MV-4-11 (cell line): ENCODE results near the gene SUCO.
"Not testable (repeated sequence)": the region's sequence is repeated elsewhere in the genome, so short reads cannot be mapped to it uniquely, and the experiment has no call there.

Source experiments
- DNase-seq: peaks from one replicate; lab custom pipeline; 2025; lab: John Stamatoyannopoulos, UW

SUCO gene

GRCh38 chr1:172609528-172609927 is 76.6 kb downstream of the SUCO start:
- DNase-seq = no peak

- no peak for DNase-seq
Observed at GRCh38 chr1:172612478-172612877, 79.5 kb downstream of the SUCO start.

GRCh38 chr1:172613294-172613693 is 80.3 kb downstream of the SUCO start:
- DNase-seq = no peak

- no peak for DNase-seq
Observed at GRCh38 chr1:172616195-172616594, 83.2 kb downstream of the SUCO start.

- no peak for DNase-seq
Observed at GRCh38 chr1:172616636-172617035, 83.7 kb downstream of the SUCO start.

GRCh38 chr1:172620603-172621002 is 87.7 kb downstream of the SUCO start:
- DNase-seq = not testable (repeated sequence)

GRCh38 chr1:172622541-172622940 is 89.6 kb downstream of the SUCO start:
- peak; percentile 24 for DNase-seq

GRCh38 chr1:172623748-172624147 is 90.8 kb downstream of the SUCO start:
- DNase-seq = no peak

- DNase-seq = no peak
Observed at GRCh38 chr1:172626845-172627244, 93.9 kb downstream of the SUCO start.

GRCh38 chr1:172627702-172628101 is 94.8 kb downstream of the SUCO start:
- DNase-seq = no peak

GRCh38 chr1:172628401-172628800 is 95.5 kb downstream of the SUCO start:
- DNase-seq = no peak

- DNase-seq = no peak
Observed at GRCh38 chr1:172629170-172629569, 96.2 kb downstream of the SUCO start.

- DNase-seq = no peak
Observed at GRCh38 chr1:172629638-172630037, 96.7 kb downstream of the SUCO start.

GRCh38 chr1:172630056-172630818 is 97.3 kb downstream of the SUCO start:
- DNase-seq = peak; percentile 14

- DNase-seq = no peak
Observed at GRCh38 chr1:172630868-172631267, 97.9 kb downstream of the SUCO start.

GRCh38 chr1:172637522-172637921 is 104.6 kb downstream of the SUCO start:
- no peak for DNase-seq

- no peak for DNase-seq
Observed at GRCh38 chr1:172638249-172638648, 105.3 kb downstream of the SUCO start.

- no peak for DNase-seq
Observed at GRCh38 chr1:172638885-172639831, 106.2 kb downstream of the SUCO start.

GRCh38 chr1:172640111-172640510 is 107.2 kb downstream of the SUCO start:
- peak; percentile 62 for DNase-seq

GRCh38 chr1:172641492-172641891 is 108.5 kb downstream of the SUCO start:
- DNase-seq = no peak

- DNase-seq = no peak
Observed at GRCh38 chr1:172642970-172643369, 110.0 kb downstream of the SUCO start.

- DNase-seq = no peak
Observed at GRCh38 chr1:172646653-172647052, 113.7 kb downstream of the SUCO start.

- DNase-seq = no peak
Observed at GRCh38 chr1:172647110-172647564, 114.2 kb downstream of the SUCO start.
